ENCODE results near the gene NDUFA5.
"Not testable (repeated sequence)": the region's sequence is repeated elsewhere in the genome, so short reads cannot be mapped to it uniquely, and the experiment has no call there.

The NDUFA5 gene

GRCh38 chr7:123558289-123558874, 764 bp upstream of the NDUFA5 start:
- in situ Hi-C loops (cut with MboI; ENCODE audit: low sequenced_read_pairs) = no loop called here

GRCh38 chr7:123557016-123557397, 611 bp downstream of the NDUFA5 start:
- in situ Hi-C loops (cut with MboI; ENCODE audit: low sequenced_read_pairs) = no loop called here

GRCh38 chr7:123555484-123555883, 2.1 kb downstream of the NDUFA5 start:
- in situ Hi-C loops (cut with MboI; ENCODE audit: low sequenced_read_pairs) = no loop called here

- in situ Hi-C loops (cut with MboI; ENCODE audit: low sequenced_read_pairs) = no loop called here
Measured at GRCh38 chr7:123553159-123553558, 4.5 kb downstream of the NDUFA5 start.

- in situ Hi-C loops (cut with MboI; ENCODE audit: low sequenced_read_pairs) = no loop called here
Measured at GRCh38 chr7:123552641-123553040, 5.0 kb downstream of the NDUFA5 start.

- in situ Hi-C loops (cut with MboI; ENCODE audit: low sequenced_read_pairs) = not testable (repeated sequence)
Measured at GRCh38 chr7:123552134-123552533, 5.5 kb downstream of the NDUFA5 start.

- in situ Hi-C loops (cut with MboI; ENCODE audit: low sequenced_read_pairs) = no loop called here
Measured at GRCh38 chr7:123548406-123548805, 9.2 kb downstream of the NDUFA5 start.

- in situ Hi-C loops (cut with MboI; ENCODE audit: low sequenced_read_pairs) = no loop called here
Measured at GRCh38 chr7:123539871-123540270, 17.7 kb downstream of the NDUFA5 start.

GRCh38 chr7:123538897-123539296, 18.7 kb downstream of the NDUFA5 start:
- in situ Hi-C loops (cut with MboI; ENCODE audit: low sequenced_read_pairs) = no loop called here

GRCh38 chr7:123538189-123538714, 19.4 kb downstream of the NDUFA5 start:
- in situ Hi-C loops (cut with MboI; ENCODE audit: low sequenced_read_pairs) = no loop called here

GRCh38 chr7:123537026-123537642, 20.5 kb downstream of the NDUFA5 start:
- in situ Hi-C loops (cut with MboI; ENCODE audit: low sequenced_read_pairs) = no loop called here

- in situ Hi-C loops (cut with MboI; ENCODE audit: low sequenced_read_pairs) = no loop called here
Measured at GRCh38 chr7:123535517-123535916, 22.1 kb downstream of the NDUFA5 start.

- in situ Hi-C loops (cut with MboI; ENCODE audit: low sequenced_read_pairs) = no loop called here
Measured at GRCh38 chr7:123534383-123535260, 23.0 kb downstream of the NDUFA5 start, which contains the start of gene IQUB. Gene IQUB, minus strand, starts transcription at chr7:123534595. Its CDS starts 22,255 bp downstream, at chr7:123512340.

- in situ Hi-C loops (cut with MboI; ENCODE audit: low sequenced_read_pairs) = no loop called here
Measured at GRCh38 chr7:123533929-123534382, 23.7 kb downstream of the NDUFA5 start.

- in situ Hi-C loops (cut with MboI; ENCODE audit: low sequenced_read_pairs) = no loop called here
Measured at GRCh38 chr7:123533553-123533917, 24.1 kb downstream of the NDUFA5 start.

GRCh38 chr7:123532788-123533552, 24.6 kb downstream of the NDUFA5 start:
- in situ Hi-C loops (cut with MboI; ENCODE audit: low sequenced_read_pairs) = not testable (repeated sequence)

- in situ Hi-C loops (cut with MboI; ENCODE audit: low sequenced_read_pairs) = not testable (repeated sequence)
Measured at GRCh38 chr7:123532343-123532742, 25.3 kb downstream of the NDUFA5 start.

GRCh38 chr7:123530035-123530591, 27.5 kb downstream of the NDUFA5 start:
- in situ Hi-C loops (cut with MboI; ENCODE audit: low sequenced_read_pairs) = not testable (repeated sequence)

GRCh38 chr7:123528265-123528664, 29.4 kb downstream of the NDUFA5 start:
- in situ Hi-C loops (cut with MboI; ENCODE audit: low sequenced_read_pairs) = no loop called here

GRCh38 chr7:123527712-123528225, 29.8 kb downstream of the NDUFA5 start:
- in situ Hi-C loops (cut with MboI; ENCODE audit: low sequenced_read_pairs) = not testable (repeated sequence)
